Fibroblast of peridontal ligament (primary cell): ENCODE data around the gene CYP39A1.

Source experiments
- DNase-seq: peaks from one replicate; pipeline ENCODE4 v3.0.0-alpha.2; 2010; ENCODE audit errors: extremely low read depth

CYP39A1 gene

DNA sequence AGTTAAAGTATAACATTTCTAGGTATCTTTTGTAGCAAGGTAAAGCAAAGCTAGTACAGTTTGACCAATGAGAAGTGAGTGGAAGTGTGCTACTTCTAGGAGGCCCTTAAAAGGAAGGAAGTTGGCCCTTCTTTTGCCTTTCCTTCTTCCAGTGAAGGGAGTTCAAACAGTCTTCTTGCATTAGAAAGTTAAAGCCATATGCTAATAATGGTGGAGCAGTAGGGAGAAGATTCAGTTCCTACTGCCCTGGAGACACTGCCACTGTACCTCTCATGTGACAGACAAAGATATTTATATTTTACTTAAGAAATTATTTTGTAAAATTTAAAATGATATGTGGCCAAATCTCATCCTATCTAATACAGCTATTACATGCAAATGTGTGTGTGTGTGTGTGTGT lies 135.4 kb downstream of the CYP39A1 start:
- DNase-seq: no peak

- no peak for DNase-seq
Observed at GRCh38 chr6:46513533-46513932, 139.1 kb downstream of the CYP39A1 start.

DNA sequence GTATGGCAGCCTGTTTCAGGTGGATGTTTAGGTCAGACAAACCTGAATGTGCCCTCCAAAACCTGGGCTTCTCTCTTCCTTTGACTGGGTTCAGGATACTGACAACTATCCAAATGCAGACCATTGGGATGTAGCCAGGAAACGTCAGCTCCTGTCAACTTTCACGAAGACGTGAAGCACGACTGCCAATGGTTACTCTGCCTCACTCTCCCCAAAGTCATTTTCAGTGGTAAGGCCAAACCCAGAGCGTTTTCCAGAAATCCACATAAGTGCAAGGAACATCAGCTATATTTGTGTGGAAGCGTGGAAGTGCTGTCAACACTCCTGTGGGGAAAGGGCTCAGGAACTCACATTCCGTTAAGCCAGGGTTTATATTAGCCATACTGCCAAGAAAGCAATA lies 141.3 kb downstream of the CYP39A1 start:
- DNase-seq: no peak

DNA sequence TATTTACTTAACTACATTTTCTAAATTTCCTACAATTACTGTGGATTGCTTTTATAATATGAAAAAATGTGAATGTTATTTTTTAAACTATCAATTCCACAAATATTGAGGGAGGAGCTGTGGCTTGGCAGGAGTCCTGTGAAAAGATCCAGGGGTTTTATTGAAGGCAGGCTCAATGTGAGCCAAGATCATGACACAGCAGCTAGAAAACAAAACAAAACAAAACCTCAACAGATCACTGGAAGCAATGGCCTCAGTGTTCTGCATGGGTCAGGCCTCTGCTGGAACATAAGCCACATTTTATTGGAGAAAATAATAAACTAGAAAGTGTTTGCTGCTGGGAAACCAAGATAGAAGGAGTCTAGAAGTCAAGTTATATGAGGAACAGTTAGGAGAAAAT lies 142.0 kb downstream of the CYP39A1 start:
- DNase-seq: peak; percentile 95

DNA sequence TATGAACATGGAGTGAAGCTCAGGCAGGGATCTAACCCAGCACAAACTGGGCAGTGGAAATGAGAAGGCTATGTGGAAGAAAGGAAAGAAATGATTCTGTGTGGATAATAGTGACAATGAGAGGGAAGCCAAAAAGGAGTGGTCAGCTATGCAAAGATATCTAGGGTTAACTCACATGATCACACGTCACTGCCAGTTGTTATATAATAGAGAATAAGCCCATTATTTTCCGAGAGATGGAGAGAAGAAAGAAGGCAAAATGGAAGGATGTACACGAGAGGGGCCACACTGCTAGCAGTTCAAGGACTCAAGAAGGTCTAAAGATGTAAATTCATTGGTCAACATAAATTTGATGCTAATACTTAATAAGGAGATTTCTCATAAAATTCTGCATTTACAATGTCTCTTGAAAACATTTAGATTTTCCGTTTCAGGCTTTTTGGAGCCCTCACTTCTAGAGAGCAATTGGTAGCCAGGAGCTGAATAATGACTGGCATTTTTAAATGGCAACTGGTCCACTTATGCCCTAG lies 142.6 kb downstream of the CYP39A1 start:
- no peak for DNase-seq

GRCh38 chr6:46509063-46509462 lies 143.6 kb downstream of the CYP39A1 start:
- no peak for DNase-seq

DNA sequence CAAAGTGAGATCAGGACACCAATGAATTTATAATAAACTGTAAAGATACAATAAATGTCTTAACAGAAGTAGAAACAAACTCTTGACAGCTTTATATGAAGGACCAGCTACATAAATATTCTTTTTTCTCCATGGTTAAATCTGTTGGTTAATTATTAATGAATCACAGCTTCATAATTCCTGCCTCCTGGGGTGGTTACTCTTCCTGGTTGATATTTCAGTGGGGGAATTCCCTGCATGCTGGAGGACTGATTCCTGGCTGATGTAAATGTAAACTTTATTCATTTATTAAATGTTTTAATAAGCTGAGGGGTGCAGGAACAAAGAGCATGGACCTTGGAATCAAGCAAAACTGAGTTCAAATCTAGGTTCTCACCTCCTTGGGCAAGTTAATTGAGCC lies 145.2 kb downstream of the CYP39A1 start:
- DNase-seq: no peak

DNA sequence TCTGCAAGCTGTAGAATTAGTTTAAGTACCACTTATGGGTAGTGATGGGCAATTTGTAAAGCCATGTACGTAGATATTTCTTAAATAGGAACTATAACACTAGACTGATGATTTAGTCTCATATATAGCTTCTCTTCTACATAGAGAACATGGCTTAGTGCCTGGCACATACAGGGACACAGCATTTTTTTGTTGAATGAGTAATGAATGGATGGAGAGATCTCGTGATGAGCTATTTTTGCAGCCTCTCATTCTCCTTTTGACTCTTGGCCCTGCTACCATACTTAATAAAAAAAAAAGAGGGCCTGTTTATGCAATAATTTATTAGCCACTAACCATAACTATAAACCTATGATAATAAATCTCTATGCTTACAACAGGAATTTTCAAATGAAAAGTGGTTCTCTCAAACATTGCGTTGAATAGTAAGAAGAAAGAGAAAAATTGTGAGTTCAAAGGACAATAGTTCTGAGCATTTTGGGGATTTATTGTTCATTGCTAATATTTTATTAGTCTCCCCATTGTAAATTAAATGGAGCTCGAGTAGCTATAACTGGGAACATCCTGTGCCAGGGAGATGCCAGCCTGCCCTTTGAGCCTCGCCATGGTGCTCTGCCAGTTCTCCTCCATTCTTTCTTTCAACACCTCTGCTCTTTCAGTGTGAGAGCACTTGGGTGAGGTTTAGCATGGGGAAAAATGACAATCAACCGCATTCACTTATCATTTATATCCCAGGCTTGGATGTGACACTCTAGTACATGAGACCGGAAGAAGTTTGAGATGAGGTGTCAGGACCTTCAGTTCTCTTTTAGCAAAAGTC lies 146.7 kb downstream of the CYP39A1 start:
- no peak for DNase-seq

DNA sequence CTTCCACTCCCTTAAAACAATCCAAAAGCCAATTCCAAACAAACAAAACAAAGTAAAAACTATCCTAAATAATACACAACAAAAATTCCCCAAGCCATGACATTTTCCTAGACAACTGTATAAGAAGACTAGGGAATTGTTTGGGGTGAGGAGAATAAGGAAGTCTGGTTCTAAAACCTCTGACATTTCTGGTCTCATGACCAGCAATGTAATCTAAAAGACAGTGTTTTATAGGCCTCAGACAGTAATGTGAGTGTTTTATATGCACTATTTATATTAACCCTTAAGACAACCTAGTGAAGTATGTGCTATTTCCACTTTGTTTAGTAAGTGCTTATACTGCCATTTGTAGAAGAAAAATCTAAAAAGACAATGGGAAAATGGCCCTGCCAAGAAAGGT lies 148.4 kb downstream of the CYP39A1 start:
- DNase-seq: no peak

- peak; percentile 41 for DNase-seq
Observed at GRCh38 chr6:46502486-46503119, 150.0 kb downstream of the CYP39A1 start.

- peak; percentile 69 for DNase-seq
Observed at GRCh38 chr6:46501136-46502089, 151.2 kb downstream of the CYP39A1 start.

DNA sequence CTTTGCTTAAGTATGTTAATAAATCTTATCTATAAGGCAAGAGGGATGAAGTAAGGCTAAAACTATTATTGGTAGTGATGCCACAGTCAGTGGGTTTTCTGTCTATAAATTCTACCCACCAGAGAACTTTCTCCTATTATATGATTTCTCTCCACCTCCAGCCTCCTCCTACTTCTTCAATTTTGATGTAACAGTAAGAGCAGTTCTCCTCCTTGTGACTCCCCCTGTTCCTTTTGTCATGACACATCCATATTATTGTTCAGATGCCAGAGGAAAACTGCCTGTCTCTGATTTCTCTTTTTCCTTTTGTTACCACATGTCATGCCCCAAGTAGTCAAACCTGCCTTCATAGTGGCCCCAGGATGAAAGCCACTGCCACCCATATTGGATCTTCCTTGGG lies 152.2 kb downstream of the CYP39A1 start:
- DNase-seq: no peak
